ENCODE data around the gene ASB9. TPM values are rescaled to one million over a fixed set of nuclear protein-coding genes. Genes with fewer than 3 reads are reported as not detected.
"Not testable (repeated sequence)": the region's sequence is repeated elsewhere in the genome, so short reads cannot be mapped to it uniquely, and the experiment has no call there.

Gene ASB9
- total RNA-seq, 6 experiments from 2014 or later: 0.41 to 0.94 (median 0.58) TPM

DNA sequence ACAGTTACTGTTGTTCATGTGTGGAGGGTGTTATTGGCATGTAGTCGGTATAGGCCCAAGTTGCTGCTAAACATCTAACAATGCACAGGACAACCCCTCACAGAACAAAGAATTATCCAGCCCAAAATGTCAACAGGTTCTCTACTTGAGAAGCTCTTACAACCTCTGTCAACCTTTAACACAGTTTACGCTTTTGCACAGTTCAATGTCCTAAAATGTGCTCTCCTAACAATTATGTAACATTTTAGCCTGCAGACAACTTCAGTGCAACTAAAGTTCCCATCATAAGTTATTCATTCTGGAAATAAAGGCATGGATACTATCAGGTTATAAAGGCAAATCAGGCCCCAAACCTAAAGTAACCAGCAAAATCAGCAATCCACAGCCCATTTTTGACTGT is 66.2 kb downstream of the ASB9 start:
- Mint-ChIP-seq H3K4me1 (ENCODE audit: low read depth) (peaks cover 13% of the 10 kb centered on the region), H3K27me3 (ENCODE audit: insufficient read depth) (peaks cover 6% of the 10 kb centered on the region; the same call in 1 of the 2 replicates), H3K36me3 (ENCODE audit: low read depth) (no peaks in the 10 kb centered on the region), H3K4me3 (no peak overlapping the region), H3K9me3 (no peaks in the 10 kb centered on the region), H3K27ac (no peak overlapping the region)
- DNase-seq: no peak
- TF ChIP-seq, protein P1, sequence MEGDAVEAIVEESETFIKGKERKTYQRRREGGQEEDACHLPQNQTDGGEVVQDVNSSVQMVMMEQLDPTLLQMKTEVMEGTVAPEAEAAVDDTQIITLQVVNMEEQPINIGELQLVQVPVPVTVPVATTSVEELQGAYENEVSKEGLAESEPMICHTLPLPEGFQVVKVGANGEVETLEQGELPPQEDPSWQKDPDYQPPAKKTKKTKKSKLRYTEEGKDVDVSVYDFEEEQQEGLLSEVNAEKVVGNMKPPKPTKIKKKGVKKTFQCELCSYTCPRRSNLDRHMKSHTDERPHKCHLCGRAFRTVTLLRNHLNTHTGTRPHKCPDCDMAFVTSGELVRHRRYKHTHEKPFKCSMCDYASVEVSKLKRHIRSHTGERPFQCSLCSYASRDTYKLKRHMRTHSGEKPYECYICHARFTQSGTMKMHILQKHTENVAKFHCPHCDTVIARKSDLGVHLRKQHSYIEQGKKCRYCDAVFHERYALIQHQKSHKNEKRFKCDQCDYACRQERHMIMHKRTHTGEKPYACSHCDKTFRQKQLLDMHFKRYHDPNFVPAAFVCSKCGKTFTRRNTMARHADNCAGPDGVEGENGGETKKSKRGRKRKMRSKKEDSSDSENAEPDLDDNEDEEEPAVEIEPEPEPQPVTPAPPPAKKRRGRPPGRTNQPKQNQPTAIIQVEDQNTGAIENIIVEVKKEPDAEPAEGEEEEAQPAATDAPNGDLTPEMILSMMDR (IDR thresholded peaks at IDR 0.05): no peak

DNA sequence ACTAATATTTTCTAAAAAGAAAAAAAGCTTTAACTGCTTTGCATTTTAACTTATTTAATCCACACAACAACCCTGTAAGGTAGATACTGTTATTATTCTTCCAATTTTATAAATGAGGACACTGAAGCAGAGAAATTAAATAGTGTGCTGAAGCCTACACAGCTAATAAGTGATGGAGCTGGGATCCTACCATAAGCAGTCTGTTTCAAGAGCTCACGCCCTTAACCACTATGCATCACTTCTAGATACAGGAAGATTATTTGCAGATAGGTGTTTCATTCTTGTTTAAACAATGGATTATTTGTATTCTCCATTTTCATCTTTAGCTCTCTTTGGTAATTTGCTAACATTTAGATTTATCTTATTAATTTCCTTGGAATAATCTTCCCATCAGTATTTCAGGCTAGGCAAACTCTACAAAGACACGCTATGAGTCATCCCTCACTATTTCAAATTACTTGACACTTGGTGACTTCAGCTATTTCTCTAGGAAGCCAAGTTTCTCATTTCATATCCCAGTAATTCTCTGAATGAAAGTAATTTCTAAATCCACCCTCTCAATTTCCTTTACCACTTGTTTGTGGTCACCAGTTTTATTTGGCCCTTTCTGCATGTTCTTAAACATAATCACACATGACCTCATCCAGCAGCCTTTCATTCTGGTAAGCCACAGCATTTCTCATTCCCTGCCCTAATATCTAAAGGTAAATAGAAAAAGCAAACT is 67.3 kb downstream of the ASB9 start:
- Mint-ChIP-seq H3K27ac (peak overlapping the region; percentile 36; the same call in 1 of the 2 replicates), H3K4me1 (ENCODE audit: low read depth) (peaks cover 13% of the 10 kb centered on the region), H3K36me3 (ENCODE audit: low read depth) (no peaks in the 10 kb centered on the region), H3K4me3 (no peak overlapping the region), H3K27me3 (ENCODE audit: insufficient read depth) (peaks cover 6% of the 10 kb centered on the region; the same call in 1 of the 2 replicates), H3K9me3 (no peaks in the 10 kb centered on the region)
- DNase-seq: peak; percentile 55
- TF ChIP-seq, protein P1 (IDR thresholded peaks at IDR 0.05): no peak

DNA sequence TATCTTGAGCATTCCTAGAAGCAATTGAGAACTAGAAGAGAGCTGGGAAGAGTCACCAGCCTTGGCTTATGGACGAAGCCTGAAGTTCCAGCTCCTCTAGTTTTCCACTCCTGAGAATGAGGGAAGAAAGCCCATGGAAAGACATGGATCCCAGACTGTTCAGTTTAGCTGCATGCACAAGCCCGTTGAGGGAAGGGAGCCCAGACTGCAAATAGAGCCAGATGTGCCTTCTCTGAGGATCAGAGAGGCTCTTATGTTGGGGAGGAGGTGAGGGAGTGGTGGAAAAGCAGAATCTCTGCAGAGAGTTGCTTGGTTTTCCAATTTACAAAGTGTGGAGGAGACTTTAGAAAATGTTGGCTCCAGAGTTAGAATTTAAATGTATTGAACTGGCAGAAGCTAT is 69.0 kb downstream of the ASB9 start:
- Mint-ChIP-seq H3K27ac (no peak overlapping the region), H3K27me3 (ENCODE audit: insufficient read depth) (peaks cover 3% of the 10 kb centered on the region; the same call in 1 of the 2 replicates), H3K4me3 (no peak overlapping the region; the same call in 1 of the 2 replicates), H3K4me1 (ENCODE audit: low read depth) (peaks cover 13% of the 10 kb centered on the region), H3K36me3 (ENCODE audit: low read depth) (no peaks in the 10 kb centered on the region), H3K9me3 (no peaks in the 10 kb centered on the region)
- no peak for DNase-seq
- TF ChIP-seq, protein P1 (IDR thresholded peaks at IDR 0.05): no peak

DNA sequence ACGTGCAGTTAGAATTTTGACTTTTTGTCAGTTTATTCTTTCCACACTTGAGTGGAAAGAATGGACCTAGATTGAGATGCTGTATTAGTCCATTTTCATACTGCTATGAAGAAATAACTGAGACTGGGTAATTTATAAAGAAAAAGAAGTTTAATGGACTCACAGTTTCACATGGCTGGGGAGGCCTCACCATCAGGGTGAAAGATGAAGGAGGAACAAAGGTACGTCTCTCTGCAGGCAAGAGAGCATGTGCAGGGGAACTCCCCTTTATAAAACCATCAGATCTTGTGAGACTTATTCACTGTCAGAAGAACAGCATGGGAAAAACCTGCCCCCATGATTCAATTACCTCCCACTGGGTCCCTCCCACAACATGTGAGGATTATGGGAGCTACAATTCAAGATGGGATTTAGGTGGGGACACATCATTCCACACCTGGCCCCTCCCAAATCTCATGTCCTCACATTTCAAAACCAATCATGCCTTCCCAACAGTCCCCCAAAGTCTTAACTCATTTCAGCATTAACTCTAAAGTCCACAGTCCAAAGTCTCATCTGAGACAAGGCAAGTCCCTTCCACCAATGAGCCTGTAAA is 71.2 kb downstream of the ASB9 start:
- H3K4me1 Mint-ChIP-seq (ENCODE audit: low read depth): peaks cover 13% of the 10 kb centered on the region
- H3K9me3 Mint-ChIP-seq; H3K36me3 Mint-ChIP-seq (ENCODE audit: low read depth); H3K27me3 Mint-ChIP-seq (ENCODE audit: insufficient read depth); H3K4me3 Mint-ChIP-seq; DNase-seq; H3K27ac Mint-ChIP-seq: not testable (repeated sequence)

DNA sequence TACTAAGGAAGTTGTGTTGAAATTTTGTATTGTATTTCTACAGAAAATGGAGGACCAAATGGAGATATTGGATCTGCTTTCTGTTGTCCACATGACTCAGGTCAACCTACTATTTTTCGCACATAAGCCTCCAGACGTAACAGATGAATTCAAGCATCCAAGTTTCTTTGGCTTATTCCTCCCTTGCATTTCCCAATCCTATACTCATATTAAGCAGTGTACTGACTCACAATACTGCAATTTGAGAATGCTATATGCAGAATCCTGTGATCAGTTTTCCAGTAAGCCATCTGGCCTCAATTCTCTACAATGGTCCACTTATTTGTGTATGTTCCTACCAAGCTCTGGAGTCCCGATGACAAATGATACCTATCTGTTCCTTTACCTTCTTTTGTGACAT is 75.7 kb downstream of the ASB9 start:
- H3K9me3 Mint-ChIP-seq: no peaks in the 10 kb centered on the region
- DNase-seq: no peak

More for the DNA sequence above, 75.7 kb downstream of the ASB9 start:
- Mint-ChIP-seq H3K4me3 (no peak overlapping the region), H3K36me3 (ENCODE audit: low read depth) (no peaks in the 10 kb centered on the region), H3K4me1 (ENCODE audit: low read depth) (no peaks in the 10 kb centered on the region), H3K27ac (no peak overlapping the region), H3K27me3 (ENCODE audit: insufficient read depth) (no peaks in the 10 kb centered on the region)
- TF ChIP-seq, protein P1 (IDR thresholded peaks at IDR 0.05): no peak

Other genes with a start within 250 kb of the ASB9 start
- gene ASB11, start 45.6 kb upstream of the ASB9 start, total RNA-seq (2021; fragmentation: NEBNext Ultra II Directional; extraction: Animal tissue kit (Norgen Biotek cat#: 25700)): not detected
- 1 to 10 TPM; 4.8 to 6.8 (median 6.0) TPM for gene PIGA, start 65.4 kb upstream of the ASB9 start, total RNA-seq (2021; fragmentation: NEBNext Ultra II Directional; extraction: Animal tissue kit (Norgen Biotek cat#: 25700))
- gene VEGFD, start 114.3 kb upstream of the ASB9 start, total RNA-seq (2021; fragmentation: NEBNext Ultra II Directional; extraction: Animal tissue kit (Norgen Biotek cat#: 25700)): not detected
- gene PIR, start 223.2 kb upstream of the ASB9 start, total RNA-seq (2021; fragmentation: NEBNext Ultra II Directional; extraction: Animal tissue kit (Norgen Biotek cat#: 25700)): 1 to 10 TPM; 4.3 to 8.8 (median 6.7) TPM
- not detected for gene BMX, start 230.7 kb upstream of the ASB9 start, total RNA-seq (2021; fragmentation: NEBNext Ultra II Directional; extraction: Animal tissue kit (Norgen Biotek cat#: 25700))

Measured in HFFc6 (cell line).